Activated CD4-positive, CD25-positive, alpha-beta regulatory T cell treated with anti-CD3 and anti-CD28 coated beads, Interleukin-2, amount 50 U/mL, for 24 hours (primary cell): ENCODE results near the gene TMEM212.
"Not testable (repeated sequence)": the region's sequence is repeated elsewhere in the genome, so short reads cannot be mapped to it uniquely, and the experiment has no call there.

Experiments
- ATAC-seq, 2 donors: fragments of 150-1000 bp; cut with Tn5 transposase; one replicate each; pipeline ENCODE4 v1.10.0; 2021; ENCODE audit warnings: mild to moderate bottlenecking in 1 of 2, moderate library complexity in 1 of 2

Gene TMEM212

DNA sequence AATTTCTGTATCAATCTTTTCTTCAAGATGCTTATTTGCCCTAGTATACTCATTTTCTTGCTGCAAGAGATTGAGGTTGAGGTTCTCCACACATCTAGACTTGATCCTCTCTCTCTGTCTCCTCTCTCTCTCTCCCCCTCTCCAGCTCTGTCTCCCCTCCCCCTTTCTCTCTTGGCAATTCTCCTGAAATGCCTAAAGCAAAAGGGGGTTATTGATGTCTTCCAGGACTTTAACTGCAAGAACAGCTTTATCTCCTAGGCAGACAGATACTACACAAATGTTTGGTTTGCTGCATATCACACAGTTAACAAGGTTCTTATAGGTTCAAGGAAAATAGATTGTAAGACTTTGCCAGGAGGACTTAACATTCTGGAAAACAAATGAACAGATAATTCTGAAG, 52.1 kb downstream of the TMEM212 start:
- no peak for ATAC-seq

DNA sequence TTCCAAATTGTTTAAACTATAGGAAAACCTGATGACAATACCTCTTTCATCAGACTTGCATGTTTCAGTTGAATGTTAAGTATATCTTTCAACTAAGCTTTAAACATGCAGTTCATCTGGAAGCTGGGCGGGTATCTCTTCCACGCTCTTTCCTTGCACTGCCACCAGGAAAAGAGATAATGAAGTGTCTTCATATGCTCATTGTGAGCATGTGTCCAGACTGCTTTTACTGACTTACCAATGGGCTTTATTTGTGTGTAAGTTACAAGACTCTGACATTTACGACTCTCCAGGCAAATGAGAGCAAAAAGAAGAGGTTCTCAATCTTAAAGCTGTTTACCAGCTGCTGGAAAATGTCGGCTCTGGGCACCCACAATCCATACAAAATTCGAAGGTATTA, 52.8 kb downstream of the TMEM212 start:
- no peak for ATAC-seq

DNA sequence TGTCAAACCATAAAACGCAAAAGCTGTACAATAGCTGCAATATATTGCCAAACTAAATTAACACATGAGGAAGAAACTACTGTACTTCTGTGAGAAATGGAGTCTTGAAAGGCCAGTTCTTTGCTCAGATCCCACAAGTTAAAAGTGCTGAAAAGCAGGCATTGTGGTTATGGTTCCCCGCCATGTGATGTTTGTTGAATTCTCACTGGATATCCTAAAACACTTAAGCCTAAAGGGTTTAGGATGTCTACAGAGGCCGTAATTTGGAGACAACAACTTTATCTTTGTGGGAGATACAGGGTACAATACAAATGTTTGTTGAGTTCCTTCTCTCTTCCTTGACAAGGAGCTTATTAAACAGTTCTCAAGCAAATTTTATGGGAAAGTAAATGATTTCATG, 53.2 kb downstream of the TMEM212 start:
- ATAC-seq = no peak

DNA sequence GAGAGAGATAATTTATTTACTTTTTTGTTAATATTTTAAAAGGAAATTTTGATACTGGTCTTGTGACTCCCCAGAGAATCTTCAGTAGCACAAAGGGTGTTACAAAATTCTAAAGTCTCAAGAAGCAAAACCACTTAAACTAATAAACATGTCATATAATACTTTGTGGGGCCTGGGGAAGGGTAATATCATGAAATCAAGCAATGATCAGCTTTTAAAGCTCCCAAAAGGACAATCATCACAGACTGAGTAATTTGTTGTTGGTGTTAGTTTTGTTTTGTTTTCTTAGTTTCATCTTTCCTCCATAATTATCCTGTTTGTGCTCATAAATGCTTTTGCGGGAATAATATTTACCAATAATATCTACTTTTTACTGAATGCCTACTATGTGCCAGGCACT, 55.0 kb downstream of the TMEM212 start:
- ATAC-seq = no peak

DNA sequence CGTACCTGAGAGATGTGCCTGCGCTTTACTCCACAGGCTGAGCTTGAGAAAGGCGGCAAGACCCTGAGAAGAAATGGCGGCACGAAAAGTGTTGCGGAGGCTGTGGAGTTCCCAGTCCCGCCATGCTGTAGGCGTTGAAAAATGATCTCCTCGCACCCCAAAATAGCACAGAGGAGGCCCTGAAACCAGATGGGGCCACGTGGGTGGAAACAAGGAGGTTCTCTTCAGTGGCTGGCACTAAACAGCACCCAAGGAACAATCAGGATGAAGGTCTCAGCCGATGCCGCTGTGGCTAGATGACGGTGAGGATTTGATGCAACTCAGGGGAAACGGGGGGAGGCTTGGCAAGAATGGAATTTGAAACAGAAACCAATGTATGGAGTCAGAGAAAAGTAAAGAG, 57.3 kb downstream of the TMEM212 start:
- no peak for ATAC-seq

DNA sequence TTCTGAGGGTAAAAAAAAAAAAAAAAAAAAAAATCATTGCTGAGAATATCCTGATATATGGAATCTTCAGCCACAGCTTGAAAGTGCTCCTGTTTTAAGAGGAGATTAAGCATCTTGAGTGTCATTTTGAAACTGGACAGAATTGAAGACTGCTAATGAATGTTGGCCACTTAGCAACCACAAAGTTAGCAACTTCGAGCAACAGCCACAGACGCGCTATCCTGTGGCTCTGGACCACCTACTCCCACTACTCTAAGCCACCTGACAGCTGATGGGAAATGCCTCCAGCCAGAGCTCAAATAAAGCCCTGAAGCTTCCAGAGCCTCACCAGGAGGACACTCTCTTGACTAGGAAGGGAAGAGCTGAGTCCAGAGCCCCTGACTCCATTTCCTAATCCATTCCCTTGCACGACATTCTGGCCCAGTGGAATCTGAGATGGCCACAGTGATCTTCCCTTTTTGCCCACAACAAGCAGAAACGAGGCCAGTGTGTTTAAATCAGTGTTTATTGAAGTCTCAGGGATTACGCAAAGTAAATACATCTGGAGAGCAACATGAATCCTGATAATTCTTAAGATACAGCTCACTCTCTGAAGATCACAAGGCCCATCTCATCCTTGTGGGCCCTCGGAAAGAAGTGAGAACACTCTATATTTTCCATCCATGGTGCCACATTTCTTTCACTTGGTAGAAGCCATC, 58.6 kb downstream of the TMEM212 start:
- ATAC-seq = no peak

DNA sequence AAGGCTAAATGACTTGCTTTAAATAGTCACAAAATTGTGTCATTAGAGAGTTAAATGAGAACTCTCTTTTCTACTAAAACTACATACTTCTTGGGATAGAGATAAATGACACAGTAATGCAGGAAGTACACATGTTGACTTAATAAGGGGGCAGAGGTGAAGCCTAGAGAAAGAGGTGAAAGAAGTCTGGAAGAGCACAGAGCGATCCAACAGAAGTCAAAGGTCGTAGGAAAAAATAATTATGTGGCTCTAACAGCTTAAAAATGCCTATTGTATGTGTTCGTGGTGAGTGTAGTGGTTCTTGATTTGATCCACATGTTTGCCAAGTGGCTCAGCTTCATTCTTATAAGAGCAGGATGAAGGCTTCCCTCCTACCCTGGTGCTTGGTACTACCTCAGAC, 61.7 kb downstream of the TMEM212 start:
- no peak for ATAC-seq

DNA sequence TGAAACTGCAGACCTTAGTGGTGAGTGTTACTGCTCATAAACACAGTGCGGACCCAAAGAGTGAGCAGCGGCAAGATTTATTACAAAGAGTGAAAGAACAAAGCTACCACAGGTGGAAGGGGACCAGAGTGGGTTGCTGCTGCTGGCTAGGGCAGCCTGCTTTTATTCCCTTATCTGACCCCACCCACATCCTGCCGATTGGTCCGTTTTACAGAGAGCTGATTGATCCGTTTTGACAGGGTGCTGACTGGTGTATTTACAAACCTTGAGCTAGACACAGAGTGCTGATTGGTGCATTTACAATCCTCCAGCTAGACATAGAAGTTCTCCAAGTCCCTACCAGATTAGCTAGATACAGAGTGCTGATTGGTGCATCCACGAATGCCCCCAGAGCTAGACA, 63.4 kb downstream of the TMEM212 start:
- ATAC-seq = not testable (repeated sequence)

DNA sequence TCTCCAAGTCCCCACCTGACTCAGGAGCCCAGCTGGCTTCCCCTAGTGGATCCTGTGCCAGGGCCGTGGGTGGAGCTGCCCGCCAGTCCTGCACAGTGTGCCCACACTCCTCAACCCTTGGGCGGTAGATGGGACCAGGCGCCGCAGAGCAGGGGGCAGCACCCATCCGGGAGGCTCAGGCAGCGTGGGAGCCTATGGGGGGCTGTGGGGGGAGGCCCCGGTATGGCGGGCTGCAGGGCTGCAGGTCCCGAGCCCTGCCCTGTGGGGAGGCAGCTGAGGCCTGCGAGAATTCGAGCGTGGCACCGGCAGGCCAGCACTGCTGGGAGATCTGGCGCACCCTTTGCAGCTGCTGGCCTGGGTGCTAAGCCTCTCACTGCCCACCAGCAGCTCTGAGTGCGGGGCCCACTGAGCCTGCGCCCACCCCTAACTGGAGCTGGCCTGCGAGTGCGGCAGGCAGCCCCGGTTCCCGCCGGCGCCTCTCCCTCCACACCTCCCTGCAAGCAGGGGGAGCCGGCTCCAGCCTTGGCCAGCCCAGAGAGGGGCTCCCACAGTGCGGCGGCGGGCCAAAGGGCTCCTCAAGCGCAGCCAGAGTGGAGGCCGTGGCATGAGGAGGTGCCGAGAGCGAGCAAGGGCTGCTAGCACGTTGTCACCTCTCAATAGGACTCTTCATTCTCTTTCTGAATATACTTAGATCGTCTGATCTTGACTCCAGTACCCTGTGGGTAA, 64.0 kb downstream of the TMEM212 start:
- ATAC-seq = no peak

DNA sequence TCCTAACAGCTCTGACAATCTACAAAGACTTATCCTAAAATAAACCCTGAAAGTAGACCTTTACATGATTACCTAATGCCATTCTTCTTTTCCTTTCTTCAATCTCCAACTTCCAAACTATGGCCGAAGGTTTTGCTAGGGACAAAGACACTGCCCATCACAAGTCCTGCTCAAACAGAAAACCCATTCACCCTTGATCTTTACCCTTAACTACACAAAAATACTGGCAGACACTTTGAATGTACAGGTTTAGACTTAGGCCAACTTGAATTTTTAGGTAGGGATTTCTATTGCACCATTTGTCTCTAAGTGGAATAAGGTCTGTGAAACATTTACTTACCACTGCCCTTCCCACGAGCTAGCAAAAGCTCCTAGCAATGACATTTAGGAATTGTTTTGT, 64.6 kb downstream of the TMEM212 start:
- ATAC-seq = no peak

DNA sequence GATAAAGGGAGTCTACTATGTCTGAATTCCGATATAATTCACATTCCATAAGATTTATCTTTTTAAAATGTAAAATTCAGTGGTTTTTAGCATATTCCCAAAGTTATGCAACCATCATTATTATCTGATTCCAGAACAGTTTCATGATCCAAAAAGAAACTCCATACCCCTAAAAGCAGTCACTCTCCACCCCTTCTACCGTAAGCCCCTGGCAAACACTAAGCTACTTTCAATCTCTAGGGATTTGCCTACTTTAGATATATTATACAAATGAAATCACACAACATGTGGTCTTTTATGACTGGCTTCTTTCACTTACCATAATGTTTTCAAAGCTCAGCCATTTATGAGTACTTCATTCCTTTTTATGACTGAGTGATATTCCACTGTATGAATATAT, 65.6 kb downstream of the TMEM212 start:
- no peak for ATAC-seq
